Panc1 (cell line): Measurements from ENCODE around the gene SDK2. TPM values are rescaled to one million over a fixed set of nuclear protein-coding genes. Genes with fewer than 3 reads are reported as not detected.

Experiments
- ATAC-seq: fragments of 200-7000 bp; cut with Tn5 transposase; 2 replicates; pipeline ENCODE4 v1.9.1; 2020; ENCODE audit warnings: mild to moderate bottlenecking, moderate library complexity
- BruUV-seq: library from RNA; stranded (reverse); fragments of 400-500 nt; replicated peaks from 2 replicates; lab custom pipeline; 2021; lab: Mats Ljungman, UMichigan
- CTCF ChIA-PET: fragments of 300-600 bp; sonication (Branson Sonifier 250); formaldehyde crosslinking; loops from one replicate; lab custom pipeline; 2022; ENCODE audit warnings: antibody characterized with exemption; lab: Charles Lee
- POLR2A ChIA-PET: fragments of 300-600 bp; sonication (Branson Sonifier 250); formaldehyde crosslinking; loops from one replicate; lab custom pipeline; 2022; ENCODE audit warnings: antibody characterized with exemption; lab: Charles Lee
- DNase-seq: peaks from one replicate; pipeline ENCODE4 v3.0.0-alpha.2; 2010; ENCODE audit warnings: low read depth, low spot score
- H3K27ac ChIP-seq: 2 replicates; pipeline ENCODE4 v1.5.1; 2011; ENCODE audit warnings: mild to moderate bottlenecking, low read length, inconsistent platforms
- H3K27me3 ChIP-seq: fragments of 200-500 bp; sonication (Bioruptor generic); 2 replicates; pipeline ENCODE4 v1.6.0; 2014; ENCODE audit warnings: low read length, inconsistent platforms; ENCODE audit not compliant: control insufficient read depth, insufficient read depth
- H3K36me3 ChIP-seq: fragments of 200-500 bp; sonication (Bioruptor generic); 2 replicates; pipeline ENCODE4 v1.5.1; 2014; ENCODE audit warnings: inconsistent platforms, mild to moderate bottlenecking, low read length, moderate library complexity; ENCODE audit not compliant: control insufficient read depth, insufficient read depth
- H3K4me1 ChIP-seq: 2 replicates; pipeline ENCODE4 v1.5.1; 2011; ENCODE audit warnings: inconsistent platforms, mild to moderate bottlenecking, low read length, moderate library complexity; ENCODE audit not compliant: control insufficient read depth, insufficient read depth
- H3K4me3 ChIP-seq, 2 experiments: 2 replicates each; pipeline ENCODE4 v1.5.1; 2011 to 2012; ENCODE audit warnings: low read depth in 2 of 2, low read length in 2 of 2, mild to moderate bottlenecking in 2 of 2, inconsistent platforms in 1 of 2, moderate library complexity in 1 of 2
- H3K9me3 ChIP-seq: fragments of 200-500 bp; sonication (Bioruptor generic); 2 replicates; pipeline ENCODE4 v1.5.1; 2014; ENCODE audit warnings: low read depth, mild to moderate bottlenecking, inconsistent platforms, low read length, moderate library complexity; ENCODE audit not compliant: control insufficient read depth, insufficient read depth
- POLR2AphosphoS5 ChIP-seq: IDR thresholded peaks from 2 replicates; pipeline ENCODE4 v1.6.1; 2012; ENCODE audit warnings: mild to moderate bottlenecking, low read depth, low read length, moderate library complexity
- SIN3A ChIP-seq: IDR thresholded peaks from 2 replicates; pipeline ENCODE4 v1.6.1; 2012; ENCODE audit warnings: low read depth, mild to moderate bottlenecking, low read length, moderate library complexity, borderline replicate concordance; ENCODE audit not compliant: insufficient read depth
- TCF7L2 ChIP-seq: IDR thresholded peaks from 2 replicates; pipeline ENCODE4 v1.6.1; 2011; ENCODE audit warnings: mild to moderate bottlenecking, low read depth, low read length, inconsistent platforms
- in situ Hi-C: cut with HindIII; loops from 2 replicates; pipeline ENCODE4 v1.10.0; 2016; ENCODE audit warnings: low sequenced_read_pairs, low pct_unique_long_range_greater_than_20kb
- intact Hi-C: fragments of 100-400 bp; cut with micrococcal nuclease; formaldehyde crosslinking; loops from one replicate; pipeline ENCODE4 v1.10.0; 2022; ENCODE audit not compliant: unreplicated experiment
- total RNA-seq: library from RNA; stranded (reverse); gene quantifications from one replicate; pipeline ENCODE4 v1.2.1, GENCODE V29; 2021; ENCODE audit not compliant: unreplicated experiment
- TF ChIP-seq, protein P1 (sequence below): fragments of 450-650 bp; IDR thresholded peaks from 2 replicates; pipeline ENCODE4 v1.5.1; 2017; ENCODE audit warnings: mild to moderate bottlenecking
- TF ChIP-seq, protein P2 (sequence below), 2 experiments: IDR thresholded peaks; 2 replicates each; pipeline ENCODE4 v1.6.1; 2011 to 2012; ENCODE audit warnings: low read depth in 2 of 2, control low read depth in 1 of 2, low read length in 1 of 2, mild to moderate bottlenecking in 1 of 2, moderate library complexity in 1 of 2; ENCODE audit not compliant: insufficient read depth in 1 of 2

SDK2 gene
- total RNA-seq, 1 experiment from 2014 or later, result 0.41 TPM

DNA sequence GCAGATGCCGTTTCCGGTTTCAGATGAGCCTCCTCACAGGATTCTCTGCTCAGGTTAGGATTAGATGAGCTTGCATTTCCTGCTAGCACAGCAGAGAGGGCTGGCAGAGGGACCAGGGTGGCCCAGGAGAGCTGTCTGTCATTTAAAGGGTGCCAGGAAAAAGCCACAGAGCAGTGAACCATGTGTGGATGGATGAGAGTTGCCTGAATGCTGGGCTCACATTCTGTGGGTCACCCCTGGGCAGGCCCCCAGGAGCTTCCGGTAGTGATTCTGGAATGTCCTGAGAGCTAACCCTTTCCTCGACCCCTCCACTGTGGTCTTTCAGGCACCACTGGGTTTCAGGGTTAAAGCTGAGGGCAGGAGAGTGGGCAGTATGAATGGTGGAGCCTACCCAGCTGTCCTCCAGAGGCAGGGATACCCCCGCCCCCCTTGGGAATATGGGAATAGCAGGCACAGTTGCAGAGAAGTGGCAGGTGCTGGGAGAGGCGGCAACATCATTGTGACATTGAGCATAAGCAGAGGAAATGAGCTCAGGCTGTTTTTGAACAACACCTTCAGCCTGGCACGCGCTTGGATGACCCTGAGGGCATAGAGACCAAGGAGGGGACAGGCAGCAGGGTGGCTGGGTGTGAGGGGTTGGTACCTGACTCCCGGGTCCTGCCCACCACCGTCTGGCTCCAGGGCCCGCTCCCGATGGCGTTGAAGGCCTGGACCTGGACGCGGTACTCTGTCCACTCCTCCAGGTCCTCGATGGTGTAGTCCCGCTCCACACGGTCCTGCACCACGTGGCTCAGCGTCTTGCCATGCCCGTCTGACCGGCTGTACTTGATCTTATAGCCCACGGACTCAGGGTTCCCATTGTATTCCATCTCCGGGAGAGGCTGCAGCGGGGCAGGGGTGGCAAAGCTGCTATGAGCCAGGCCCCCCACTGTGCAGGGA, 249.5 kb downstream of the SDK2 start:
- H3K36me3 ChIP-seq, result no peaks in the 10 kb centered on the region
- no peak overlapping the region for H3K27ac ChIP-seq
- H3K4me1 ChIP-seq, result no peaks in the 10 kb centered on the region
- no peak overlapping the region for H3K4me3 ChIP-seq
- H3K27me3 ChIP-seq, result no peaks in the 10 kb centered on the region; the same call in 1 of the 2 replicates
- ChIA-PET CTCF (no interaction called here), POLR2A (no interaction called here)
- no peaks in the 10 kb centered on the region for H3K9me3 ChIP-seq
- DNase-seq, result no peak
- in situ Hi-C loops (no loop called here), intact Hi-C loops (no loop called here)
- no TSS peak for BruUV-seq
- TF ChIP-seq, protein P1, sequence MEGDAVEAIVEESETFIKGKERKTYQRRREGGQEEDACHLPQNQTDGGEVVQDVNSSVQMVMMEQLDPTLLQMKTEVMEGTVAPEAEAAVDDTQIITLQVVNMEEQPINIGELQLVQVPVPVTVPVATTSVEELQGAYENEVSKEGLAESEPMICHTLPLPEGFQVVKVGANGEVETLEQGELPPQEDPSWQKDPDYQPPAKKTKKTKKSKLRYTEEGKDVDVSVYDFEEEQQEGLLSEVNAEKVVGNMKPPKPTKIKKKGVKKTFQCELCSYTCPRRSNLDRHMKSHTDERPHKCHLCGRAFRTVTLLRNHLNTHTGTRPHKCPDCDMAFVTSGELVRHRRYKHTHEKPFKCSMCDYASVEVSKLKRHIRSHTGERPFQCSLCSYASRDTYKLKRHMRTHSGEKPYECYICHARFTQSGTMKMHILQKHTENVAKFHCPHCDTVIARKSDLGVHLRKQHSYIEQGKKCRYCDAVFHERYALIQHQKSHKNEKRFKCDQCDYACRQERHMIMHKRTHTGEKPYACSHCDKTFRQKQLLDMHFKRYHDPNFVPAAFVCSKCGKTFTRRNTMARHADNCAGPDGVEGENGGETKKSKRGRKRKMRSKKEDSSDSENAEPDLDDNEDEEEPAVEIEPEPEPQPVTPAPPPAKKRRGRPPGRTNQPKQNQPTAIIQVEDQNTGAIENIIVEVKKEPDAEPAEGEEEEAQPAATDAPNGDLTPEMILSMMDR, result no peak
- TF ChIP-seq SIN3A, result no peak
- TF ChIP-seq TCF7L2, result no peak
- TF ChIP-seq POLR2AphosphoS5, result no peak
- TF ChIP-seq, protein P2, sequence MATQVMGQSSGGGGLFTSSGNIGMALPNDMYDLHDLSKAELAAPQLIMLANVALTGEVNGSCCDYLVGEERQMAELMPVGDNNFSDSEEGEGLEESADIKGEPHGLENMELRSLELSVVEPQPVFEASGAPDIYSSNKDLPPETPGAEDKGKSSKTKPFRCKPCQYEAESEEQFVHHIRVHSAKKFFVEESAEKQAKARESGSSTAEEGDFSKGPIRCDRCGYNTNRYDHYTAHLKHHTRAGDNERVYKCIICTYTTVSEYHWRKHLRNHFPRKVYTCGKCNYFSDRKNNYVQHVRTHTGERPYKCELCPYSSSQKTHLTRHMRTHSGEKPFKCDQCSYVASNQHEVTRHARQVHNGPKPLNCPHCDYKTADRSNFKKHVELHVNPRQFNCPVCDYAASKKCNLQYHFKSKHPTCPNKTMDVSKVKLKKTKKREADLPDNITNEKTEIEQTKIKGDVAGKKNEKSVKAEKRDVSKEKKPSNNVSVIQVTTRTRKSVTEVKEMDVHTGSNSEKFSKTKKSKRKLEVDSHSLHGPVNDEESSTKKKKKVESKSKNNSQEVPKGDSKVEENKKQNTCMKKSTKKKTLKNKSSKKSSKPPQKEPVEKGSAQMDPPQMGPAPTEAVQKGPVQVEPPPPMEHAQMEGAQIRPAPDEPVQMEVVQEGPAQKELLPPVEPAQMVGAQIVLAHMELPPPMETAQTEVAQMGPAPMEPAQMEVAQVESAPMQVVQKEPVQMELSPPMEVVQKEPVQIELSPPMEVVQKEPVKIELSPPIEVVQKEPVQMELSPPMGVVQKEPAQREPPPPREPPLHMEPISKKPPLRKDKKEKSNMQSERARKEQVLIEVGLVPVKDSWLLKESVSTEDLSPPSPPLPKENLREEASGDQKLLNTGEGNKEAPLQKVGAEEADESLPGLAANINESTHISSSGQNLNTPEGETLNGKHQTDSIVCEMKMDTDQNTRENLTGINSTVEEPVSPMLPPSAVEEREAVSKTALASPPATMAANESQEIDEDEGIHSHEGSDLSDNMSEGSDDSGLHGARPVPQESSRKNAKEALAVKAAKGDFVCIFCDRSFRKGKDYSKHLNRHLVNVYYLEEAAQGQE (IDR thresholded peaks at IDR 0.05; ENCODE audit: insufficient read depth in 1 of 2, low read depth in 2 of 2, low read length in 1 of 2), result no peak
- ATAC-seq, result no peak; the same call in 1 of the 2 replicates

DNA sequence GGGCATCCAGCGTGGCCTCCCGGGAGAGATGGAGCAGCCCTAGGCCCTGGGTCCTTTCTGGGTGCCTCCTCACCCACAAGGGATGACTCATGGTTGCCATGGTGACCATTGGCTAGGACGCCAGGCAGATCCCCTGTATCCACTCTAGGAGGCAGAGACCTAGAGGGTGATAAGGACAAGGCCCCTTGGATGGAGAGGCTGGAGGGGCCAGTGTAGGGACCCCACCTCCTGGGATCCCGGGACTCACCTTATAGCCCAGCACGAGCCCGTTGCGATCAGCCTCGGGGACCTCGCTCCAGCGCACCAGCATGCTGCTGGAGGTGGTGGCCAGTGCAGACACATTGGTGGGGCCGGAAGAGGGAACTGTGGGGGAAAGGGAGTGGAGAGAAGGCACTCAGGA, 250.3 kb downstream of the SDK2 start:
- H3K27ac ChIP-seq, result no peak overlapping the region
- no TSS peak for BruUV-seq
- no peaks in the 10 kb centered on the region for H3K36me3 ChIP-seq
- POLR2A ChIA-PET, result no interaction called here
- ATAC-seq (no peak), DNase-seq (no peak)
- no peaks in the 10 kb centered on the region for H3K4me1 ChIP-seq
- TF ChIP-seq SIN3A (no peak), POLR2AphosphoS5 (no peak), TCF7L2 (no peak)
- TF ChIP-seq, protein P1, result no peak
- TF ChIP-seq, protein P2 (IDR thresholded peaks at IDR 0.05; ENCODE audit: insufficient read depth in 1 of 2, low read depth in 2 of 2, low read length in 1 of 2), result no peak
- H3K9me3 ChIP-seq, result no peaks in the 10 kb centered on the region
- CTCF ChIA-PET, result no interaction called here
- no peak overlapping the region for H3K4me3 ChIP-seq
- in situ Hi-C loops (no loop called here), intact Hi-C loops (no loop called here)
- H3K27me3 ChIP-seq, result no peaks in the 10 kb centered on the region; the same call in 1 of the 2 replicates
